IgD-negative memory B cell (primary cell): ENCODE measurements around the gene RHOXF2. TPM values are rescaled to one million over a fixed set of nuclear protein-coding genes. Genes with fewer than 3 reads are reported as not detected.
"Not testable (repeated sequence)": the region's sequence is repeated elsewhere in the genome, so short reads cannot be mapped to it uniquely, and the experiment has no call there.

ENCODE experiments used
- H3K27ac Mint-ChIP-seq, 3 donors: one replicate each; pipeline ENCODE4 v1.8.0; 2020 to 2022; ENCODE audit warnings: mild to moderate bottlenecking in 3 of 3, mixed read lengths in 3 of 3, moderate library complexity in 1 of 3
- H3K27me3 Mint-ChIP-seq: one replicate; pipeline ENCODE4 v1.8.0; 2021; ENCODE audit warnings: mixed read lengths
- H3K36me3 Mint-ChIP-seq: one replicate; pipeline ENCODE4 v1.8.0; 2020; ENCODE audit warnings: mild to moderate bottlenecking, mixed read lengths
- H3K4me1 Mint-ChIP-seq, 3 donors: one replicate each; pipeline ENCODE4 v1.8.0; 2020 to 2022; ENCODE audit warnings: mixed read lengths in 3 of 3, mild to moderate bottlenecking in 1 of 3
- H3K4me3 Mint-ChIP-seq, 4 donors: one replicate each; pipeline ENCODE4 v1.8.0; 2020 to 2022; ENCODE audit warnings: mild to moderate bottlenecking in 4 of 4, mixed read lengths in 4 of 4, moderate library complexity in 3 of 4
- H3K9me3 Mint-ChIP-seq, 3 donors: one replicate each; pipeline ENCODE4 v1.8.0; 2020 to 2021; ENCODE audit warnings: mixed read lengths in 3 of 3, mild to moderate bottlenecking in 1 of 3
- polyA plus RNA-seq: library from polyadenylated mRNA; unstranded; fragments of 300-500 nt; fragmentation: Illumina TruSeq; gene quantifications from one replicate; pipeline ENCODE4 v1.2.3, GENCODE V29; 2021

Gene RHOXF2
- polyA plus RNA-seq, 1 donor from 2014 or later = not detected

DNA sequence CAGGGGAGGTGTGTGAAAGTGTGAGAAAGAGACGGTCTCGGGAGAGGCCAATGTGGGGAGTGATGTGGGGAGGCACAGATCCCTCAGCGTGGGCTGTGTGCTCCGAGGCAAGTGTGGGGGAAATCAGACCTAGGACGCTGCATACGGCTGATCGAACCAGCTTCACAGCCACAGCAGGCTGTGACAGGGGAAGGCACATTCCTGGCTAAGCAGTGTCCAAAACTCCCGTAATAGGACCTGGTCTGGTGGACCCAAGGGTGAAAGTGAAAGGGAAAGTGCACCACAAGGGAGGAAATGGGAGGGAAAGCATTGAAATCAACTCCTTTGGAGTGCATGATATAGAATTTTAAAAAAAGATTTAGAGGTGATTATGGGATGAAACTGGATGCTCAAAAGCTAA, 10.9 kb upstream of the RHOXF2 start:
- no peak overlapping the region for H3K27ac Mint-ChIP-seq
- peaks cover 0 to 4% (median 2%) of the 10 kb centered on the region in 3 donors for H3K9me3 Mint-ChIP-seq
- peaks cover 1 to 8% (median 3%) of the 10 kb centered on the region in 3 donors for H3K4me1 Mint-ChIP-seq

DNA sequence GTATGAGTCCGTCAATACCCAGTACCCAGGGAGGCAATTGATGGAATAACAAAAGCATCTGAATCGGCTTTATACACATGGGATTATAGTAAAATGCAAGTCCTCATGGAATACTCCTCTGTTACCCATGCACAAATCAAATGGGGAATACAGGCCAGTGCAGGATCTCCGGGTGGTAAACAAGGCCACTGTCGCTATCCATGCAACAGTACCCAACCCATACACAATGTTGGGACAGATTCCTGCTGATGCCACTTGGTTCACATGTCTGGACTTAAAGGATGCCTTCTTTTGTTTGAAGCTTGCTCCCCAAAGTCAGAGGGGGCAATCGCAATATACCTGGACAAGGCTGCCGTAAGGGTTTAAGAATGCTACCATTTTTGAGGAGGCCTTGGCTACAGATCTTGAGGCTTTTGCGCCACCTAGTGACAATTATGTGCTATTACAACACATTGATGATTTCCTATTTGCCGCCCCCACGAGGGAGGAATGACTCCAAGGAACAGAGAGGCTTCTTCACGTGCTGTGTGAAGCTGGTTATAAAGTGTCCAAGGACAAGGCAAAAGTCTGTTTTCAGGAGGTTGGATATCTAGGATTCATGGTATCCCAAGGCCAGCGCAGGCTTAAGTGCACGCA, 8.2 kb upstream of the RHOXF2 start:
- not testable (repeated sequence) for H3K36me3 Mint-ChIP-seq, H3K27ac Mint-ChIP-seq, H3K4me3 Mint-ChIP-seq

More for the DNA sequence above, 10.9 kb upstream of the RHOXF2 start:
- H3K27me3 Mint-ChIP-seq = peaks cover 2% of the 10 kb centered on the region
- peaks cover 4% of the 10 kb centered on the region for H3K36me3 Mint-ChIP-seq
- peak overlapping the region in 1 of 4 donors; percentile 11 for H3K4me3 Mint-ChIP-seq

DNA sequence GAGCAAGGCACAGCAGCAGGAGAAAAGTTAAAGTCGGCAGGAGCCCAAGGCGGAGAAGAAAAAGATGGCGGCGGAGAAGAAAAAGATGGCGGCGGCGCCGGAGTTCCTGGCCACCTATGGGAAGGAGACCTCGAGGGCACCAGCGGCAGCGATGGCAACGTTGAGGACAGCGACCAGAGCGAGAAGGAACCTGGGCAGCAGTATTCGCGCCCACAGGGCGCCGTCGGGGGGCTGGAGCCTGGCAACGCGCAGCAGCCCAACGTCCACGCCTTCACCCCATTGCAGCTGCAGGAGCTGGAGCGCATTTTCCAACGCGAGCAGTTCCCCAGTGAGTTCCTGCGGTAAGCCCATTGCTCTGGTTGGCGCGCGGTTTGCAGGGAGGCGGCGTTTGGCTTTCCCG, 673 bp downstream of the RHOXF2 start:
- not testable (repeated sequence) for H3K9me3 Mint-ChIP-seq, H3K27me3 Mint-ChIP-seq, H3K27ac Mint-ChIP-seq, H3K4me3 Mint-ChIP-seq, H3K36me3 Mint-ChIP-seq, H3K4me1 Mint-ChIP-seq

More for the DNA sequence above, 8.2 kb upstream of the RHOXF2 start:
- not testable (repeated sequence) for H3K27me3 Mint-ChIP-seq, H3K9me3 Mint-ChIP-seq, H3K4me1 Mint-ChIP-seq

DNA sequence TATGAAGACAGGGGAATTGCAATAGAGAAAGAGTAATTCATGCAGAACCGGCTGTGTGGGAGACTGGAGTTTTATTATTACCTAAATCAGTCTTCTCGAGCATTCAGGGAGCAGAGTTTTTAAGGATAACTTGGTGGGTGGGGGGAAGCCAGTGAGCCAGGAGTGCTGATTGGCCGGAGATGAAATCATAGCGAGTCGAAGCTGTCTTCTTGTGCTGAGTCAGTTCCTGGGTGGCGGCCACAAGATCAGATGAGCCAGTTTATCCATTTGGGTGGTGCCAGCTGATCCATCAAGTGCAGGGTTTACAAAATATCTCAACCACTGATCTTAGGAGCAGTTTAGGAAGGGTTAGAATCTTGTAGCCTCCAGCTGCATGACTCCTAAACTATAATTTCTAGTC, 34.8 kb downstream of the RHOXF2 start:
- H3K4me1 Mint-ChIP-seq, H3K36me3 Mint-ChIP-seq, H3K4me3 Mint-ChIP-seq, H3K9me3 Mint-ChIP-seq, H3K27ac Mint-ChIP-seq, H3K27me3 Mint-ChIP-seq: not testable (repeated sequence)

DNA sequence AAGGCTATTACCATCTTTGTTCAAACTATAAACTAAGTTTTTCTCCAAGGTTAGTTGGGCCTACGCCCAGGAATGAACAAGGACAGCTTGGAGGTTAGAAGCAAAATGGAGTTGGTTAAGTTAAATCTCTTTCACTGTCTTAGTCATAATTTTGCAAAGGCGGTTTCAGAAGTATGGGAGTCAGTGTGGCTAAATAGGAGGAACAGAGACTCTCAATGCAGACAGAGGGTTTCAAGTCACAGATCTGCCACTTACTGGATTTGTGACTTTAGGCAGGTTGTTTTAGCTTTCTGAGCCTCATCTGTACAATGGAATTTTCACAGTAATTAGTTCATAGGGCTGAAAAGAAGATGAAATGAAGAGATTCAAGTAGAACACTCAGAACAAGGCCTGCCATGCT, 35.3 kb downstream of the RHOXF2 start:
- H3K4me3 Mint-ChIP-seq, H3K36me3 Mint-ChIP-seq, H3K27me3 Mint-ChIP-seq, H3K4me1 Mint-ChIP-seq, H3K9me3 Mint-ChIP-seq, H3K27ac Mint-ChIP-seq: not testable (repeated sequence)

DNA sequence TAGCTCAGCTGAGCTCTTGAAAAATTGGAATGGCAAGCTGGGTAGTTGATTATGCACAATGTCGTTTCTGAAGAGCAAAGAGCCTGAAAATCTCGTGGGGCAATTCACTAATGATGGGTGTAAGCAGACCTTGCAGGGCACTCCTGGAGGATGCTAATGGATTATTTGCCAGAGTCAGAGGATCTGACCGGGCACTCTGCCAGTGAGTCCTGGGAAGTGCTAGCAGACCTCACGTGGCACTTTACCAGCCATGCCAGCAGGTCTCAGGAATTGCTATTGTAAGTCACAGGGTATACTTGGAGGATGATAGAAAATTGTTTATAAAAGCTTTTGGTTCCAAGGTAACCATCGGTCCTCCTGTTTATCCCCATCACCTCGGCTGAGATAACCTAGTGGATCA, 37.4 kb downstream of the RHOXF2 start:
- H3K4me3 Mint-ChIP-seq, H3K4me1 Mint-ChIP-seq, H3K36me3 Mint-ChIP-seq, H3K27me3 Mint-ChIP-seq, H3K9me3 Mint-ChIP-seq, H3K27ac Mint-ChIP-seq: not testable (repeated sequence)

DNA sequence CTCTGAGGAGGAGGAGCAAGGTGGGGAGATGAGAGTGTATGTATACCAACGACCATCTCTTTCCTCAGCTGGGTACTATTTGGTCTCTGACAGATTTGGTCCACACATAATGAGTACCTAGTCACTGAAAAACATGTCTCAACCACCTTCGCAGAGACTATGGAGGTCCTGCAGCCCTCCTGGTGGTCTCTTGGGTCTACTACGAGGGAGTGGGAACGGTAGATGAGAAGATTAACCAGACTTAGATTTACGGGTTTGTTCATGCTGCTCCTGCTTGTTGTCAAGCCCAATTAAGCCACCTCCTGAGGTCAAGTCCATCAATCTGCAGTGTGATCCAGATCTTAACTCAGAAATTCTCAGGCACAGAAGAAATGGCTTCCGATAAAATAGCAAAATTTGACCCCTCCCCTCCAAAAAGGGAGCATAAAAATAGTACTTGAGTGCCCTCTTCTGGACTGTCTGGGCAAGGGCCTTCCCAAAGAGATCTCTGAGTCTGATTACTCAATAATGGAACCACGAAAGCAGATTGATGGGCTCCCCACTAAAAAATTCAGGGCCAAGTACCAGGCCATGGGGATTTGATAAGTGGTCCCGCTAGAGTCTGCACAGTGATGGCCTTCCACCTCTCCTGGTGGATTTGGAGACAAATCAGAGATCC, 38.3 kb downstream of the RHOXF2 start:
- H3K9me3 Mint-ChIP-seq, H3K4me1 Mint-ChIP-seq, H3K27ac Mint-ChIP-seq, H3K4me3 Mint-ChIP-seq, H3K27me3 Mint-ChIP-seq, H3K36me3 Mint-ChIP-seq: not testable (repeated sequence)

DNA sequence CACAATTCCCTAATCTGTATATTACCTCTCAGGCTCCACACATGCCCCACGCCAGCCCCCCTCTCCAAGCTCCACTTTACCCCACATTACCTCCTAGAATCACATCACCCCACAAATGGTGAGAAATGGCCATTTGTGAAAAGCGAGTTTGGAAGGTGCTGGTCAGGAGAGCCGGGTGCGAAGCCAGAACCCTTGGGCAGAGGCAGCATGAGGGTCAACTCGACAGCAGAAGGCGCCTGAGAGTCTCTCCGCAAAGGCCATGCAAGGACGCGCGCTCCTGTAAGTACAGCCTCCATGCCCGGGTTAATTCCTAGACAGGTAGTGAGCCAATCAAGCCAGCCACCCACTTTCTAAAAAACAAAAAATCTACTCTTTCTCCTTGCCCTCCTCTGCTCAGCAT, 42.4 kb downstream of the RHOXF2 start:
- H3K4me1 Mint-ChIP-seq = no peaks in the 10 kb centered on the region
- peaks cover 3% of the 10 kb centered on the region for H3K27me3 Mint-ChIP-seq
- peaks cover 0 to 1% (median 0%) of the 10 kb centered on the region in 3 donors for H3K9me3 Mint-ChIP-seq
- H3K27ac Mint-ChIP-seq = no peak overlapping the region
- H3K36me3 Mint-ChIP-seq = no peaks in the 10 kb centered on the region
- H3K4me3 Mint-ChIP-seq = no peak overlapping the region

DNA sequence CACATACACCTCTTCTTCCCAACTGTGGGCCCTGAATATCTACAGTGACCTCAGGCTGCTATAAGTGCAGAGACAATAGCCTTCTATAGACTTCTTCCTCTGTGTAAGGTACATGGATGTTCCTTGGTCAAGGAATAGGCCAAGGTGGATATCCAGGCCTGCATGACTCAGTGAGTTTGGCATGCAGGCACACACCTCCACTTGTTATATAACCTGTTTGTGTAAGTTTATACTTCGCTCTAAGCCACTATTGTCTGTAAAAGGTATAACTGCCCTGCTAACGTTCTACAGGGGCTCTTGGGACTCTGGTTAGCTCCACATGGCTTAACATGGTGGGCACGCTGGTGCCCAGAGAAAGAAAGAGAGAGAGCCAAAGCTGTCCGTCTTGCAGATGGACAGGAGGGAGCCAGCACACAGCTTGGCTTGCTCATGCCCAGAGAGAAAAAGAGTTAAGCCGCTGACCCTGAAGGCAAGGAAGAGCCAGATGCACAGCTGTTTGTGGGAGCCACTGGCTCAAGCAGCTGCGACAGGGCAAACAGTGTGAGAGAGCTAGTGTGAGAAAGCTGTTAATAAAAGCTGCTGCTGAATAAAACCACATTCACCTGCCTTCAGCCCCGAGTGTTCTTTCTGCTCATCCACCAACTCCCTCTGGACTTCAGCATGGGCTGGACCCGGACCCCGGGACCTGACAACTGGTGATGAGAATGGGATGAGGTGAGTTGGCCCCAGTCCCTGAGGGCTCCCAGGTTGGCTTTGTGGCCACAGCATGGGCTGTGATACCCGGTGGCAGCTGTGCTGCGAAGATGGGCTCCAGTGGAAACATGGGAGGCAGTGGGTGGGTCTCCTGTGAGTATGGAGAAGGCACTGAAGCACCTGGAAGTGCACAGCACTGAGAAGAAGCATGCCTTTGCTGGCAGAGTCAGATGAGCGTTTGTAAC, 47.7 kb downstream of the RHOXF2 start:
- Mint-ChIP-seq H3K36me3 (peaks cover 2% of the 10 kb centered on the region), H3K4me1 (peaks cover 0 to 3% (median 0%) of the 10 kb centered on the region in 3 donors), H3K27me3 (no peaks in the 10 kb centered on the region), H3K27ac (no peak overlapping the region), H3K9me3 (no peaks in the 10 kb centered on the region), H3K4me3 (no peak overlapping the region)

DNA sequence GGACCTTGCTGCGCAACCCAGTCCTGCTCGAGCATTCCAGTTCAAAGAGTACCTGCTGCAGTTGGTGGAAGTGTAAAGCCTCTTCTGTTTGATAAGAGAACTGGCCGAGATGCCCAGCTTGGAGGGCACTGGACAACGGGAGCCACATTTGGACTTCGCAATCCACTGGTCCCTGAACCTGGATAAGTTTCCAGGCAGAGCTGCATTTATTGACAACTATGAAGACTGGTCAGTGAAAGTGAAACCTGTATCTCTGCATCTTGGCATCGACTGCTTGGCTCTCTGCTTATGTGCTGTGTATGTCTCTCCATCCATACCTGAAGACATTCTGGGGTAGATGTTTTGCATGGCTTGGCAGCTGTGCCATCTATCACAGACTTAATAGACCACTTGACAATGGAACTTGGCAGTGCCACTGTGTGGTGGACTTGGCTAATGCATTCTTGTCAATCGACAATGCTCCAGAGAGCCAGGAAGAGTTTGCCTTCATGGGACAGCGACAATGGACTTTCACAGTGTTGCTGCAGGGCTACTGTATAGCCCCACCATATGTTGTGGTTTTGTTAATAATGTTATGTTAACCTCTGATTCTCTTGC, 48.7 kb downstream of the RHOXF2 start:
- Mint-ChIP-seq H3K4me1 (peaks cover 0 to 3% (median 0%) of the 10 kb centered on the region in 3 donors), H3K27ac (no peak overlapping the region), H3K27me3 (no peaks in the 10 kb centered on the region), H3K4me3 (no peak overlapping the region), H3K36me3 (peaks cover 2% of the 10 kb centered on the region), H3K9me3 (no peaks in the 10 kb centered on the region)

DNA sequence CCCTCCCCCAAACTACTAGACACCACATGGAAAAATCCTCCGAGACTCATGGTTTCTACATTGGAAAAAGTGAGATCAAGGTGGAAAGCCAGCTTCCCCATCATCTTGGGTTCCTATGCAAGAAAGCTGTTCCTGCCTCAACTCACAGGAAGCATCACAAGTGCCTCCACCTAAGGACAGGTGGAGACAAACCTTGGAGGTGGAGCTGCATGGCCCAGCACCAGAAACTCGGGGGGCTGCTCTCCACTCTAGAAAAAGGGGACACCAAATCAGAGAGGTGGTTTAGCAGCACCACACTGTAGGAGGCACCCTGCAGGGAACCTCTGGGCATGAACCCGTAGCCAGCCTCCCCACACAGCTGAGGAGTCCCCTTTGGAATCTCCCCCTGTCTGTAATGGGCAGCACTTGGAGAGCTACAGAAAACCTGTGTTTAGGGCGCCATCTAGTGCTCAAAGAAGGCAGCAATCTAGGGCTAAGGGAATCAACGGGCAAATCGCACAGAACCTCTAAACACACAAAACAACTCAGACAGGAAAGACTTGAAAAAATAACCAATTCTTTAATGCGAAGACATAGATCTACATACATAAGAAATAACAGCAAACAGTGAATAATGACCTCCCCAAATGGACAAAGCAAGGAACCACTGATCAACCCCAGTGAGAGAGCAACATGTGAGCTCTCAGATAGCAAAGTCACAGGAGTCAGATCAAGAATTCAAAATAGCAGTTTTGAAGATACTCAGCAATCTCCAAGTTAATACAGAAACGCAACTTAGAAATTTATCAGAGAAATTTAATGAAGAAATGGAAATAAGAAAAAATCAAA, 55.2 kb downstream of the RHOXF2 start:
- H3K9me3 Mint-ChIP-seq = no peaks in the 10 kb centered on the region
- no peak overlapping the region for H3K4me3 Mint-ChIP-seq
- peaks cover 2% of the 10 kb centered on the region for H3K36me3 Mint-ChIP-seq
- peaks cover 0 to 3% (median 3%) of the 10 kb centered on the region in 3 donors for H3K4me1 Mint-ChIP-seq
- peaks cover 3% of the 10 kb centered on the region for H3K27me3 Mint-ChIP-seq
- peak overlapping the region in 1 of 3 donors; percentile 25 for H3K27ac Mint-ChIP-seq

Other genes starting within 250 kb of the RHOXF2 start
- gene NKAP, start 214.9 kb upstream of the RHOXF2 start, polyA plus RNA-seq = 5.4 TPM
- gene RHOXF2B, start 80.9 kb upstream of the RHOXF2 start, polyA plus RNA-seq = not detected
- gene RHOXF1, start 42.7 kb upstream of the RHOXF2 start, polyA plus RNA-seq = not detected
- 11.5 TPM for gene ZBTB33, start 92.2 kb downstream of the RHOXF2 start, polyA plus RNA-seq
- gene TMEM255A, start 152.8 kb downstream of the RHOXF2 start, polyA plus RNA-seq = 0.33 TPM
- not detected for gene ATP1B4, start 203.5 kb downstream of the RHOXF2 start, polyA plus RNA-seq